Colonic mucosa (tissue), 4 donors: ENCODE results near the gene TMEM208. TPM values are rescaled to one million over a fixed set of nuclear protein-coding genes. Genes with fewer than 3 reads are reported as not detected.

Source experiments
- DNase-seq: peaks from one replicate; pipeline ENCODE4 v3.0.0-alpha.2; 2020
- H3K27ac ChIP-seq: fragments of 200-600 bp; one replicate; pipeline ENCODE4 v1.8.0; 2021
- H3K27me3 ChIP-seq: fragments of 200-600 bp; one replicate; pipeline ENCODE4 v1.8.0; 2021
- H3K36me3 ChIP-seq: fragments of 200-600 bp; one replicate; pipeline ENCODE4 v1.8.0; 2021
- H3K4me1 ChIP-seq: fragments of 200-600 bp; one replicate; pipeline ENCODE4 v1.8.0; 2021; ENCODE audit warnings: mild to moderate bottlenecking
- H3K4me3 ChIP-seq: fragments of 200-600 bp; one replicate; pipeline ENCODE4 v1.8.0; 2021
- H3K9ac ChIP-seq, 2 donors: one replicate each; pipeline ENCODE4 v1.7.0; 2013; ENCODE audit warnings: control low read depth in 2 of 2, low read depth in 2 of 2, low read length in 2 of 2
- H3K9me3 ChIP-seq: fragments of 200-600 bp; one replicate; pipeline ENCODE4 v1.8.0; 2021
- intact Hi-C: fragments of 100-400 bp; cut with DNase I; formaldehyde crosslinking; loops from one replicate; pipeline ENCODE4 v1.14.1; 2022
- total RNA-seq, 2 donors: library from RNA; stranded (reverse); fragmentation: NEBNext Ultra II Directional in 1 of 2; extraction: Animal tissue kit (Norgen Biotek cat#: 25700) in 1 of 2; gene quantifications; one replicate each; pipeline ENCODE4 v1.2.1, GENCODE V29; 2021
- TF ChIP-seq, protein P1 (sequence below): fragments of 200-600 bp; IDR thresholded peaks from one replicate; pipeline ENCODE4 v1.8.0; 2022; ENCODE audit warnings: antibody characterized with exemption, mild to moderate bottlenecking
- donor health status: healthy.
- donor health status: DM: no; HTN: no; CAD: no.
- donor health status: DM: no; HTN: no; CAD: no.

Gene TMEM208
- total RNA-seq, 2 donors from 2014 or later = 42.8 to 69.0 TPM

- no peaks in the 10 kb centered on the region for H3K4me1 ChIP-seq
- no peaks in the 10 kb centered on the region for H3K36me3 ChIP-seq
- no peak overlapping the region for H3K27ac ChIP-seq
- TF ChIP-seq, protein P1, sequence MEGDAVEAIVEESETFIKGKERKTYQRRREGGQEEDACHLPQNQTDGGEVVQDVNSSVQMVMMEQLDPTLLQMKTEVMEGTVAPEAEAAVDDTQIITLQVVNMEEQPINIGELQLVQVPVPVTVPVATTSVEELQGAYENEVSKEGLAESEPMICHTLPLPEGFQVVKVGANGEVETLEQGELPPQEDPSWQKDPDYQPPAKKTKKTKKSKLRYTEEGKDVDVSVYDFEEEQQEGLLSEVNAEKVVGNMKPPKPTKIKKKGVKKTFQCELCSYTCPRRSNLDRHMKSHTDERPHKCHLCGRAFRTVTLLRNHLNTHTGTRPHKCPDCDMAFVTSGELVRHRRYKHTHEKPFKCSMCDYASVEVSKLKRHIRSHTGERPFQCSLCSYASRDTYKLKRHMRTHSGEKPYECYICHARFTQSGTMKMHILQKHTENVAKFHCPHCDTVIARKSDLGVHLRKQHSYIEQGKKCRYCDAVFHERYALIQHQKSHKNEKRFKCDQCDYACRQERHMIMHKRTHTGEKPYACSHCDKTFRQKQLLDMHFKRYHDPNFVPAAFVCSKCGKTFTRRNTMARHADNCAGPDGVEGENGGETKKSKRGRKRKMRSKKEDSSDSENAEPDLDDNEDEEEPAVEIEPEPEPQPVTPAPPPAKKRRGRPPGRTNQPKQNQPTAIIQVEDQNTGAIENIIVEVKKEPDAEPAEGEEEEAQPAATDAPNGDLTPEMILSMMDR = no peak
- DNase-seq = no peak
- no peaks in the 10 kb centered on the region for H3K9me3 ChIP-seq
- no peaks in the 10 kb centered on the region for H3K27me3 ChIP-seq
- intact Hi-C loops = no loop called here
- H3K9ac ChIP-seq = no peak overlapping the region
- no peak overlapping the region for H3K4me3 ChIP-seq
These were observed 32.8 kb downstream of the TMEM208 start for GRCh38 chr16:67259705-67260104.

GRCh38 chr16:67260426-67261063 lies 33.6 kb downstream of the TMEM208 start:
- H3K27ac ChIP-seq = no peak overlapping the region
- TF ChIP-seq, protein P1 = peak; percentile 49
- H3K36me3 ChIP-seq = no peaks in the 10 kb centered on the region
- no peaks in the 10 kb centered on the region for H3K27me3 ChIP-seq
- no peak overlapping the region for H3K9ac ChIP-seq
- H3K4me1 ChIP-seq = no peaks in the 10 kb centered on the region
- H3K4me3 ChIP-seq = no peak overlapping the region
- H3K9me3 ChIP-seq = no peaks in the 10 kb centered on the region
- intact Hi-C loops = no loop called here
- DNase-seq = peak; percentile 41

DNA sequence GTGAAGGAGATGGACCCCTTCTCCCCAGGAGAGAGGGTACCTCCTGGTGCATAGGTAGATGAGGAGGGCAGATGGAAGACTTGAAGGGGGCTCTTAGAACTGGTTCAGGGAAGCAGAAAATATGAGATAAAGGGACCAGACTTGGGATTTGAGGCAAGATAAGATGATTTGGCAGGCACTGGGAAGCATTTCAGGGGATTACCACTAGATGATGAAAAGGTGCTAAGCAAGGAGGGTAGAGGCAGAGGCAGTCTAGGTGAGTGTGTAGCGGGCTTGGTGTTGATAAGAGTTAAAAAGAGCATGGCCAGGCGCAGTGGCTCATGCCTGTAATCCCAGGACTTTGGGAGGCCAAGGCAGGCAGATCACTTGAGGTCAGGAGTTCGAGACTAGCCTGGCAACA lies 36.3 kb downstream of the TMEM208 start:
- intact Hi-C loops = no loop called here
- TF ChIP-seq, protein P1 = no peak

DNA sequence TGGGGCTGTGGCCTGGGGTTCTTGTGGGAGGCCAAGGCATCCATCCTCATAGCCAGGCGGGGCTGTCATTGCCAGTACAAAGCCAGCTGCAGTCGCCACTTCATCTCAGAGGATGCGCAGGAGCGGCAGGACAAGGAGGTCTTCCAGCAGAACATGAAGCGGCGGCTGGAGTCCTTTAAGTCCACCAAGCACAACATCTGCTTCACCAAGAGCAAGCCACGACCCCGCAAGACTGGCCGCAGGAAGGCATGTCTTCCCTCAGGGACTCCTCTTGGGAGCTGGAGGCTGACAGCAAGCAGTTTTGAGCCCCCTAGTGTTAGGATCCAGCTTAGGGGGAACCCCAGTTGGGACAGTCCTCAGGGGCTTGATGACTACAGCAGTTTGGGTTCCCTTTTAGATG lies 37.3 kb downstream of the TMEM208 start:
- no peaks in the 10 kb centered on the region for H3K9me3 ChIP-seq
- no peak overlapping the region for H3K27ac ChIP-seq
- H3K4me1 ChIP-seq = no peaks in the 10 kb centered on the region
- intact Hi-C loops = no loop called here
- TF ChIP-seq, protein P1 = no peak
- no peak for DNase-seq
- H3K36me3 ChIP-seq = no peaks in the 10 kb centered on the region
- H3K9ac ChIP-seq = no peak overlapping the region
- no peak overlapping the region for H3K4me3 ChIP-seq
- no peaks in the 10 kb centered on the region for H3K27me3 ChIP-seq

More for the DNA sequence above, 36.3 kb downstream of the TMEM208 start:
- no peaks in the 10 kb centered on the region for H3K27me3 ChIP-seq
- no peak overlapping the region for H3K9ac ChIP-seq
- H3K27ac ChIP-seq = no peak overlapping the region
- DNase-seq = no peak
- H3K4me1 ChIP-seq = no peaks in the 10 kb centered on the region
- no peak overlapping the region for H3K4me3 ChIP-seq
- no peaks in the 10 kb centered on the region for H3K36me3 ChIP-seq
- H3K9me3 ChIP-seq = no peaks in the 10 kb centered on the region

GRCh38 chr16:67264866-67265265 lies 37.9 kb downstream of the TMEM208 start:
- H3K36me3 ChIP-seq = no peaks in the 10 kb centered on the region
- no peak overlapping the region for H3K4me3 ChIP-seq
- no peak for DNase-seq
- TF ChIP-seq, protein P1 = no peak
- H3K4me1 ChIP-seq = no peaks in the 10 kb centered on the region
- no peak overlapping the region for H3K9ac ChIP-seq
- no peaks in the 10 kb centered on the region for H3K9me3 ChIP-seq
- intact Hi-C loops = no loop called here
- no peak overlapping the region for H3K27ac ChIP-seq
- H3K27me3 ChIP-seq = no peaks in the 10 kb centered on the region
